ENCODE data around the gene KLF16.

KLF16 gene

GRCh38 chr19:1810439-1811160, 52.8 kb downstream of the KLF16 start:
- no peak overlapping the region for H3K4me3 ChIP-seq (ENCODE audit: control insufficient read depth, low read depth, low read length)
- no peak for DNase-seq (ENCODE audit: low read depth)
- no peak for TF ChIP-seq CTCF (IDR thresholded peaks at IDR 0.05; ENCODE audit: control insufficient read depth, insufficient read depth, low read depth, low read length, missing control alignments)

GRCh38 chr19:1809678-1810077, 53.7 kb downstream of the KLF16 start:
- H3K4me3 ChIP-seq (ENCODE audit: control insufficient read depth, low read depth, low read length), result no peak overlapping the region
- DNase-seq (ENCODE audit: low read depth), result no peak
- TF ChIP-seq CTCF (IDR thresholded peaks at IDR 0.05; ENCODE audit: control insufficient read depth, insufficient read depth, low read depth, low read length, missing control alignments), result no peak

DNA sequence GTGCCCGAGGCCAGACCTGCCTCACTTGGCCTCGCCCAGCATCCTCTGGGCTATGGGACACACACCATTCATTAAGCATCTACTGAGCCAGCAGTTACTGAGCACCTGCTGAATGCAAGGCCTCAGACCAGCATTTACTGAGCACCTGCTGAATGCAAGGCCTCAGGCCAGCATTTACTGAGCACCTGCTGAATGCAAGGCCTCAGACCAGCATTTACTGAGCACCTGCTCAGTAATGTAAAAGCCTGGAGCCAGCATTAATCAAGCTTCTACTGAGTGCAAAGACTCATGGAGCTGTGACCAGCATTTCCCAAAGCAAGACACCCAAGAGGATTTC, 55.0 kb downstream of the KLF16 start:
- no peak for TF ChIP-seq CTCF (IDR thresholded peaks at IDR 0.05; ENCODE audit: control insufficient read depth, insufficient read depth, low read depth, low read length, missing control alignments)
- DNase-seq (ENCODE audit: low read depth), result no peak
- H3K4me3 ChIP-seq (ENCODE audit: control insufficient read depth, low read depth, low read length), result no peak overlapping the region

GRCh38 chr19:1807695-1808394, 55.5 kb downstream of the KLF16 start:
- no peak for TF ChIP-seq CTCF (IDR thresholded peaks at IDR 0.05; ENCODE audit: control insufficient read depth, insufficient read depth, low read depth, low read length, missing control alignments)
- DNase-seq (ENCODE audit: low read depth), result no peak
- no peak overlapping the region for H3K4me3 ChIP-seq (ENCODE audit: control insufficient read depth, low read depth, low read length)

- no peak overlapping the region for H3K4me3 ChIP-seq (ENCODE audit: control insufficient read depth, low read depth, low read length)
- no peak for DNase-seq (ENCODE audit: low read depth)
- no peak for TF ChIP-seq CTCF (IDR thresholded peaks at IDR 0.05; ENCODE audit: control insufficient read depth, insufficient read depth, low read depth, low read length, missing control alignments)
Measured at GRCh38 chr19:1807030-1807694, 56.2 kb downstream of the KLF16 start.

GRCh38 chr19:1806184-1807029, 57.0 kb downstream of the KLF16 start:
- TF ChIP-seq CTCF (IDR thresholded peaks at IDR 0.05; ENCODE audit: control insufficient read depth, insufficient read depth, low read depth, low read length, missing control alignments), result no peak
- H3K4me3 ChIP-seq (ENCODE audit: control insufficient read depth, low read depth, low read length), result no peak overlapping the region
- no peak for DNase-seq (ENCODE audit: low read depth)
